Mesenchymal stem cell (in vitro differentiated cells and primary cell): ENCODE data around the gene LACC1.
A peak's percentile ranks its signal among the peaks of the same experiment; 100 is the strongest.

Experiments used
- DNase-seq: peaks from one replicate; pipeline ENCODE4 v3.0.0-alpha.2; 2013
- H2AFZ ChIP-seq: one replicate; pipeline ENCODE4 v1.6.1; 2013; ENCODE audit warnings: low read depth, mild to moderate bottlenecking, control low read depth, inconsistent platforms, low read length, moderate library complexity
- H2AK5ac ChIP-seq: 2 replicates; pipeline ENCODE4 v1.6.1; 2013; ENCODE audit warnings: low read length, moderate library complexity, mild to moderate bottlenecking, inconsistent platforms; ENCODE audit not compliant: severe bottlenecking
- H2BK120ac ChIP-seq: one replicate; pipeline ENCODE4 v1.6.1; 2013; ENCODE audit warnings: low read depth, mild to moderate bottlenecking, inconsistent platforms, low read length, moderate library complexity
- H2BK12ac ChIP-seq, 2 experiments: one replicate each; pipeline ENCODE4 v1.6.1; 2013; ENCODE audit warnings: inconsistent platforms in 2 of 2, low read length in 2 of 2, mild to moderate bottlenecking in 2 of 2, moderate library complexity in 2 of 2, control low read depth in 1 of 2
- H2BK15ac ChIP-seq: one replicate; pipeline ENCODE4 v1.6.1; 2013; ENCODE audit warnings: mild to moderate bottlenecking, low read depth, inconsistent platforms; ENCODE audit not compliant: poor library complexity, severe bottlenecking
- H2BK5ac ChIP-seq: 2 replicates; pipeline ENCODE4 v1.6.1; 2013; ENCODE audit warnings: low read depth, mild to moderate bottlenecking, low read length, control low read depth, inconsistent platforms; ENCODE audit not compliant: poor library complexity, severe bottlenecking
- H3K14ac ChIP-seq, 2 experiments: one replicate each; pipeline ENCODE4 v1.6.1; 2013; ENCODE audit warnings: inconsistent platforms in 2 of 2, low read length in 2 of 2, control low read depth in 1 of 2, mild to moderate bottlenecking in 1 of 2, moderate library complexity in 1 of 2
- H3K18ac ChIP-seq, 2 experiments: one replicate each; pipeline ENCODE4 v1.6.1; 2013; ENCODE audit warnings: inconsistent platforms in 2 of 2, low read length in 2 of 2, control low read depth in 1 of 2, low read depth in 1 of 2, mild to moderate bottlenecking in 1 of 2
- H3K23ac ChIP-seq, 2 experiments: one replicate each; pipeline ENCODE4 v1.6.1; 2013; ENCODE audit warnings: inconsistent platforms in 2 of 2, low read length in 2 of 2, mild to moderate bottlenecking in 2 of 2, moderate library complexity in 2 of 2, control low read depth in 1 of 2
- H3K27ac ChIP-seq: 2 replicates; pipeline ENCODE4 v1.5.1; 2013; ENCODE audit warnings: mild to moderate bottlenecking, moderate library complexity, low read length, control low read depth, inconsistent platforms; ENCODE audit not compliant: poor library complexity, severe bottlenecking
- H3K27me3 ChIP-seq, 2 experiments: 2 replicates each; pipeline versions ENCODE4 v1.6.1 to v1.7.0; 2013; ENCODE audit warnings: low read length in 2 of 2, mild to moderate bottlenecking in 2 of 2, moderate library complexity in 2 of 2, control low read depth in 1 of 2, inconsistent platforms in 1 of 2; ENCODE audit not compliant: control insufficient read depth in 1 of 2, insufficient read depth in 1 of 2
- H3K36me3 ChIP-seq, 2 experiments: 2 replicates each; pipeline versions ENCODE4 v1.6.1 to v1.7.0; 2013; ENCODE audit warnings: low read length in 2 of 2, control low read depth in 1 of 2, inconsistent platforms in 1 of 2, low read depth in 1 of 2, mild to moderate bottlenecking in 1 of 2; ENCODE audit not compliant: insufficient read depth in 2 of 2, control insufficient read depth in 1 of 2
- H3K4ac ChIP-seq, 2 experiments: one replicate each; pipeline ENCODE4 v1.6.1; 2013; ENCODE audit warnings: inconsistent platforms in 2 of 2, low read length in 2 of 2, mild to moderate bottlenecking in 2 of 2, moderate library complexity in 2 of 2, control low read depth in 1 of 2, low read depth in 1 of 2
- H3K4me1 ChIP-seq: 2 replicates; pipeline ENCODE4 v1.6.1; 2013; ENCODE audit warnings: low read depth, low read length, control low read depth; ENCODE audit not compliant: control insufficient read depth, insufficient read depth
- H3K4me2 ChIP-seq: 2 replicates; pipeline ENCODE4 v1.6.1; 2013; ENCODE audit warnings: low read length, mild to moderate bottlenecking, inconsistent platforms; ENCODE audit not compliant: poor library complexity, severe bottlenecking
- H3K4me3 ChIP-seq, 2 experiments: 2 replicates each; pipeline versions ENCODE4 v1.5.1 to v1.7.0; 2013; ENCODE audit warnings: low read length in 2 of 2, mild to moderate bottlenecking in 2 of 2, control low read depth in 1 of 2, low read depth in 1 of 2; ENCODE audit not compliant: insufficient read depth in 1 of 2
- H3K79me1 ChIP-seq: replicated peaks from 2 replicates; pipeline ENCODE4 v1.6.1; 2013; ENCODE audit warnings: mild to moderate bottlenecking, control low read depth, low read length, inconsistent platforms; ENCODE audit not compliant: poor library complexity, severe bottlenecking
- H3K9ac ChIP-seq: 2 replicates; pipeline ENCODE4 v1.7.0; 2013; ENCODE audit warnings: mild to moderate bottlenecking, low read length, moderate library complexity
- H3K9me3 ChIP-seq: 2 replicates; pipeline ENCODE4 v1.7.0; 2013; ENCODE audit warnings: mild to moderate bottlenecking, low read length; ENCODE audit not compliant: control insufficient read depth
- H4K8ac ChIP-seq: one replicate; pipeline ENCODE4 v1.6.1; 2013; ENCODE audit warnings: inconsistent platforms, mild to moderate bottlenecking, low read length, moderate library complexity
- H4K91ac ChIP-seq: one replicate; pipeline ENCODE4 v1.6.1; 2013; ENCODE audit warnings: mild to moderate bottlenecking, low read length, inconsistent platforms
- WGBS: methylation state at CpG from one replicate; pipeline ENCODE4 v1.1.7; 2013; ENCODE audit warnings: mixed read lengths; 5-methylcytosine and 5-hydroxymethylcytosine counted together

LACC1 gene

DNA sequence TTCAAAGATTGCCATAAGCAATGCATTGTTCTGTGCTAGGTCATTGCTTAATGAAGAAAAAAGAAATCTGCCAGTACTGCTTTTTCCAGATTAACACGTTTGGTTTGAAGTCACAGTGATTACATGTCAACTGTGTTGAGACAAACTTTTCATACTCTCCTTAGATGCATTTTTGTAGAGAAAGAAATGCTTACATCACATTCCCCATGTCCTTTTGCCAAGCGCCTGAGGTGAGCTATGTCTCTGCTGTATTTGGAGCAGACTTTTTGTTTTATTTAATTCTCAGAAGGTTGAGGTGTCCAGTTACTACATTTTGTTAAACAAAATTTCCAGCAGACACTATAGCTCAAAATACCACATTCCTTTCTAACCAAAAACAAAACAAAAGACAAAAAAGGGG is 16.2 kb downstream of the LACC1 start:
- no peak overlapping the region for H3K23ac ChIP-seq
- no peak overlapping the region for H3K27ac ChIP-seq
- peaks cover 0 to 52% of the 10 kb centered on the region in 2 experiments for H3K36me3 ChIP-seq
- no peak for DNase-seq
- no peak overlapping the region for H2BK12ac ChIP-seq
- no peak overlapping the region for H4K91ac ChIP-seq
- H3K4me2 ChIP-seq, result no peak overlapping the region
- H2AFZ ChIP-seq, result no peak overlapping the region
- H3K4me1 ChIP-seq, result no peaks in the 10 kb centered on the region
- H3K27me3 ChIP-seq, result no peaks in the 10 kb centered on the region
- H4K8ac ChIP-seq, result no peak overlapping the region
- H2BK120ac ChIP-seq, result no peak overlapping the region
- H3K18ac ChIP-seq, result no peak overlapping the region
- no peak overlapping the region for H3K14ac ChIP-seq
- no peak overlapping the region for H3K9ac ChIP-seq
- no peak overlapping the region for H3K4ac ChIP-seq
- no peak overlapping the region for H2BK15ac ChIP-seq
- WGBS, result no CpG with 5 or more reads among the region's 2 CpGs
- no peak overlapping the region for H3K4me3 ChIP-seq
- H3K9me3 ChIP-seq, result no peaks in the 10 kb centered on the region
- H2BK5ac ChIP-seq, result no peak overlapping the region
- no peak overlapping the region for H2AK5ac ChIP-seq
- no peaks in the 10 kb centered on the region for H3K79me1 ChIP-seq

DNA sequence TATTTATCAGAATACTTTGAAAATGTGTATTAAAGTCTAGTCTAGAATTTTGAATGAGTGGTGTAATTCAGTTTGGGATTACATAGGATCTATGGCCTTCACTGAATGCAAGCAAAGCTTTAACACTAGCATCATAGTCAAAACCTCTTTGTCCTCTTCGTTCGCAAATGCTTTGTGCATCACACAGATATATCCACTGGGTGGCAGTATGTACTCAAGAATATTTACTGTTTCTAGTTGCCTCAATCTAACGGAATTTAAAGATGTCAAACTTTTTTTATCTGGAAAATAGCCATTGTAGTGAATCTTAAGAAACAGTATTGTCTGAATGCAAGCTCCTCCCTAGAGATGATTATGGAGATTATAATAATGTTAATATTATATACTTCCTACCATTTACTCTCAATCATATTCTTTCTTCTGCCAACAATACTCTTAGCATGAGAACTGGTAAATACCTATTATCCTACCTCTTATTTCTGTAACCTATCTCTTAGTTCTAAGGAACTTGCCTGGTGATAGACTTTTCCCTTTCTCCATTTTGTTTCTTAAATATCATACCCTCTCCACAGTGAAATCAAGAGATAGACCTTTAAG is 25.8 kb downstream of the LACC1 start:
- no peak overlapping the region for H2BK120ac ChIP-seq
- H4K91ac ChIP-seq, result no peak overlapping the region
- no peak overlapping the region for H3K18ac ChIP-seq
- no peak overlapping the region for H4K8ac ChIP-seq
- H3K4me2 ChIP-seq, result no peak overlapping the region
- H3K27me3 ChIP-seq, result no peaks in the 10 kb centered on the region
- no peak overlapping the region for H2BK5ac ChIP-seq
- no peak overlapping the region for H3K4me3 ChIP-seq
- no peak overlapping the region for H3K4ac ChIP-seq
- H3K9ac ChIP-seq, result no peak overlapping the region
- H3K9me3 ChIP-seq, result no peaks in the 10 kb centered on the region
- H3K4me1 ChIP-seq, result peaks cover 4% of the 10 kb centered on the region
- no peak overlapping the region for H3K14ac ChIP-seq
- H3K27ac ChIP-seq, result no peak overlapping the region
- no peaks in the 10 kb centered on the region for H3K79me1 ChIP-seq
- no peaks in the 10 kb centered on the region for H3K36me3 ChIP-seq
- no peak overlapping the region for H2BK15ac ChIP-seq
- H2BK12ac ChIP-seq, result no peak overlapping the region
- no CpG with 5 or more reads among the region's 3 CpGs for WGBS
- no peak overlapping the region for H2AFZ ChIP-seq
- H3K23ac ChIP-seq, result no peak overlapping the region
- peak; percentile 73 for DNase-seq
- no peak overlapping the region for H2AK5ac ChIP-seq

GRCh38 chr13:43908156-43909126 is 28.7 kb downstream of the LACC1 start:
- Histone ChIP-seq H4K8ac (no peak overlapping the region), H3K9ac (peak overlapping the region; percentile 81), H3K14ac (no peak overlapping the region), H3K18ac (no peak overlapping the region), H2BK120ac (no peak overlapping the region), H3K23ac (no peak overlapping the region), H3K9me3 (no peaks in the 10 kb centered on the region), H3K4me1 (peaks cover 5% of the 10 kb centered on the region), H3K27ac (peak overlapping the region; percentile 41), H2AFZ (no peak overlapping the region), H3K4me3 (no peak overlapping the region), H2AK5ac (no peak overlapping the region), H3K36me3 (no peaks in the 10 kb centered on the region), H3K4me2 (no peak overlapping the region), H3K4ac (no peak overlapping the region), H3K27me3 (no peaks in the 10 kb centered on the region), H4K91ac (no peak overlapping the region), H2BK12ac (no peak overlapping the region), H2BK15ac (no peak overlapping the region), H2BK5ac (no peak overlapping the region), H3K79me1 (no peaks in the 10 kb centered on the region)
- WGBS, result 90% methylated on average over 1 of the region's 2 CpGs
- DNase-seq, result peak; percentile 87

GRCh38 chr13:43910856-43911255 is 31.2 kb downstream of the LACC1 start:
- Histone ChIP-seq H3K9me3 (no peaks in the 10 kb centered on the region), H2BK12ac (no peak overlapping the region), H2BK120ac (no peak overlapping the region), H4K8ac (no peak overlapping the region), H3K18ac (no peak overlapping the region), H3K27me3 (no peaks in the 10 kb centered on the region), H2BK15ac (no peak overlapping the region), H3K4me1 (peaks cover 5% of the 10 kb centered on the region), H2AFZ (no peak overlapping the region), H2BK5ac (no peak overlapping the region), H3K4me2 (no peak overlapping the region), H3K27ac (no peak overlapping the region), H3K9ac (no peak overlapping the region), H3K79me1 (no peaks in the 10 kb centered on the region), H3K36me3 (no peaks in the 10 kb centered on the region), H3K14ac (no peak overlapping the region), H3K23ac (no peak overlapping the region), H3K4me3 (no peak overlapping the region), H4K91ac (no peak overlapping the region), H2AK5ac (no peak overlapping the region), H3K4ac (no peak overlapping the region)
- DNase-seq, result no peak
